Activated CD8-positive, alpha-beta memory T cell treated with anti-CD3 and anti-CD28 coated beads, Interleukin-2, amount 10 ng/mL, durations not matched to agents 7 days and 5 days (primary cell): ENCODE measurements around the gene P2RX7. TPM values are rescaled to one million over a fixed set of nuclear protein-coding genes. Genes with fewer than 3 reads are reported as not detected.
"Not testable (repeated sequence)": the region's sequence is repeated elsewhere in the genome, so short reads cannot be mapped to it uniquely, and the experiment has no call there.

Source experiments
- ATAC-seq: fragments of 150-1000 bp; cut with Tn5 transposase; one replicate; pipeline ENCODE4 v1.10.0; 2021; ENCODE audit warnings: moderate library complexity
- CTCF ChIA-PET: fragments of 350-600 bp; sonication (Branson Sonifier 250); formaldehyde crosslinking; loops from one replicate; lab custom pipeline; 2021; ENCODE audit warnings: antibody characterized with exemption; lab: Charles Lee
- DNase-seq: peaks from one replicate; pipeline ENCODE4 v3.0.0-alpha.2; 2020
- H3K27ac Mint-ChIP-seq: one replicate; pipeline ENCODE4 v1.8.0; 2021; ENCODE audit warnings: mild to moderate bottlenecking, mixed read lengths
- H3K27me3 Mint-ChIP-seq: one replicate; pipeline ENCODE4 v1.8.0; 2021; ENCODE audit warnings: mixed read lengths
- H3K36me3 Mint-ChIP-seq: one replicate; pipeline ENCODE4 v1.8.0; 2021; ENCODE audit warnings: mild to moderate bottlenecking, mixed read lengths
- H3K4me1 Mint-ChIP-seq: one replicate; pipeline ENCODE4 v1.8.0; 2021; ENCODE audit warnings: mixed read lengths
- H3K4me3 Mint-ChIP-seq: one replicate; pipeline ENCODE4 v1.8.0; 2021; ENCODE audit warnings: mild to moderate bottlenecking, moderate library complexity, mixed read lengths
- H3K9me3 Mint-ChIP-seq: one replicate; pipeline ENCODE4 v1.8.0; 2022; ENCODE audit warnings: low read depth, mixed read lengths
- total RNA-seq, 2 experiments: library from RNA; stranded (reverse); gene quantifications; one replicate each; pipeline ENCODE4 v1.2.3, GENCODE V29; 2021

The P2RX7 gene
- total RNA-seq, 2 experiments from 2014 or later, result 7.5 to 14.4 TPM

DNA sequence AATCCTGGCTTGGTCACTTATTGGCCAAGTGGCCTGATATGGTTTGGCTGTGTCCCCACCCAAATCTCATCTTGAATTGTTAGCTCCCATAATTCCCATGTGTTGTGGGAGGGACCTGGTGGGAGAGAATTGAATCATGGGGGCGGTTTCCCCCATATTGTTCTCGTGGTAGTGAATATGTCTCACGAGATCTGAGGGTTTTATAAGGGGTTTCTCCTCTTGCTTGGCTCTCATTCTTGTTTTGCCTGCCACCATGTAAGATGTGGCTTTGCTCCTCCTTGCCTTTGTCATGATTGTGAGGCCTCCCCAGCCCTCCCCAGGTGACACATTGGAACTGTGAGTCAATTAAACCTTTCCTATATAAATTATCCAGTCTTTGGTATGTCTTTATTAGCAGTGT, 58.5 kb downstream of the P2RX7 start:
- H3K27ac Mint-ChIP-seq, result no peak overlapping the region
- ATAC-seq (no peak), DNase-seq (no peak)
- CTCF ChIA-PET, result interaction anchor here (0.6 to 0.7 kb wide), 2 partner anchors 8 to 663 kb away, joined by 3 to 4 read pairs; no protein-coding TSS in a partner anchor
- no peaks in the 10 kb centered on the region for H3K9me3 Mint-ChIP-seq
- H3K4me3 Mint-ChIP-seq, result no peak overlapping the region
- H3K36me3 Mint-ChIP-seq, result peaks cover 5% of the 10 kb centered on the region
- peaks cover 2% of the 10 kb centered on the region for H3K4me1 Mint-ChIP-seq
- no peaks in the 10 kb centered on the region for H3K27me3 Mint-ChIP-seq

DNA sequence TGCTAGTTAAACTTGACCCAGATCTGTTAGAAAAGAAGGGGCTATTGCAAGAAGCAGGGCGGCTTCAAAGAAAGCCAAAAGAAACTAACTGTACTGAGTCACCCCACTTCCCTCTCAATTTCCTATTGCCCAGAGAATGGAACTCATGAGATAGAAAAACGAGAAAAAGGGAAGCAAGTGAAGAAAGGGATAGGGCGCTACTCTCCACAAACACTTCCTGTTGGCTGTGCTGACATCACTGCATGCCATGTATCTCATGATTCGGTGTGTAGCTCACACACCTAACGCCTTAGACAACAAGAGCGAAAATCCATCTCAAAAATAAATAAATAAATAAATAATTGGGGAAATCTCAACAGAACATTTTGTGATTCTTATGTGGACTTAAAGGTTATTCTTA, 64.2 kb downstream of the P2RX7 start:
- H3K36me3 Mint-ChIP-seq, result no peaks in the 10 kb centered on the region
- CTCF ChIA-PET, result no interaction called here
- H3K4me1 Mint-ChIP-seq, result peaks cover 14% of the 10 kb centered on the region
- ATAC-seq (peak; percentile 36), DNase-seq (no peak)
- H3K27ac Mint-ChIP-seq, result peak overlapping the region; percentile 46
- peaks cover 3% of the 10 kb centered on the region for H3K27me3 Mint-ChIP-seq
- no peak overlapping the region for H3K4me3 Mint-ChIP-seq
- H3K9me3 Mint-ChIP-seq, result no peaks in the 10 kb centered on the region

- peaks cover 14% of the 10 kb centered on the region for H3K4me1 Mint-ChIP-seq
- peaks cover 3% of the 10 kb centered on the region for H3K27me3 Mint-ChIP-seq
- DNase-seq, result no peak
Observed at GRCh38 chr12:121198949-121199348, 66.3 kb downstream of the P2RX7 start.

DNA sequence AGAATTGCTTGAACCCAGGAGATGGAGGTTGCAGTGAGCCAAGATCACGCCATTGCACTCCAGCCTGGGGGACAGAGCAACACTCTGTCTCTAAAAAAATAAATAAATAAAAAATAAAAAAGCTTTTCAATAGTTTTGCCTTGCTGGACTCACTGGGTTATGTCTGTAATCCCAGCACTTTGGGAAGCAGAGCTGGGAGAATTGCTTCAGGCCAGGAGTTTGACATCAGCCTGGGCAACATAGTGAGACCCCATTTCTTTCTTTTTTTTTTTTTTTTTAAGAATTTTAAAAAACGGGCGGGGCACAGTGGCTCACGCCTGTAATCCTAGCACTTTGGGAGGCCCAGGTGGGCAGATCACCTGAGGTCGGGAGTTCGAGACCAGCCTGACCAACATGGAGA, 68.5 kb downstream of the P2RX7 start:
- H3K27ac Mint-ChIP-seq, H3K9me3 Mint-ChIP-seq, CTCF ChIA-PET, H3K27me3 Mint-ChIP-seq, DNase-seq, H3K4me3 Mint-ChIP-seq, ATAC-seq, H3K36me3 Mint-ChIP-seq: not testable (repeated sequence)
- H3K4me1 Mint-ChIP-seq, result peaks cover 25% of the 10 kb centered on the region

More at GRCh38 chr12:121198949-121199348, 66.3 kb downstream of the P2RX7 start:
- Mint-ChIP-seq H3K4me3 (no peak overlapping the region), H3K36me3 (no peaks in the 10 kb centered on the region), H3K9me3 (no peaks in the 10 kb centered on the region), H3K27ac (no peak overlapping the region)
- no peak for ATAC-seq
- CTCF ChIA-PET, result interaction anchor here (0.7 to 1.3 kb wide), 2 partner anchors 8 to 98 kb away, joined by 4 read pairs; partner anchors contain the start of gene CAMKK2

DNA sequence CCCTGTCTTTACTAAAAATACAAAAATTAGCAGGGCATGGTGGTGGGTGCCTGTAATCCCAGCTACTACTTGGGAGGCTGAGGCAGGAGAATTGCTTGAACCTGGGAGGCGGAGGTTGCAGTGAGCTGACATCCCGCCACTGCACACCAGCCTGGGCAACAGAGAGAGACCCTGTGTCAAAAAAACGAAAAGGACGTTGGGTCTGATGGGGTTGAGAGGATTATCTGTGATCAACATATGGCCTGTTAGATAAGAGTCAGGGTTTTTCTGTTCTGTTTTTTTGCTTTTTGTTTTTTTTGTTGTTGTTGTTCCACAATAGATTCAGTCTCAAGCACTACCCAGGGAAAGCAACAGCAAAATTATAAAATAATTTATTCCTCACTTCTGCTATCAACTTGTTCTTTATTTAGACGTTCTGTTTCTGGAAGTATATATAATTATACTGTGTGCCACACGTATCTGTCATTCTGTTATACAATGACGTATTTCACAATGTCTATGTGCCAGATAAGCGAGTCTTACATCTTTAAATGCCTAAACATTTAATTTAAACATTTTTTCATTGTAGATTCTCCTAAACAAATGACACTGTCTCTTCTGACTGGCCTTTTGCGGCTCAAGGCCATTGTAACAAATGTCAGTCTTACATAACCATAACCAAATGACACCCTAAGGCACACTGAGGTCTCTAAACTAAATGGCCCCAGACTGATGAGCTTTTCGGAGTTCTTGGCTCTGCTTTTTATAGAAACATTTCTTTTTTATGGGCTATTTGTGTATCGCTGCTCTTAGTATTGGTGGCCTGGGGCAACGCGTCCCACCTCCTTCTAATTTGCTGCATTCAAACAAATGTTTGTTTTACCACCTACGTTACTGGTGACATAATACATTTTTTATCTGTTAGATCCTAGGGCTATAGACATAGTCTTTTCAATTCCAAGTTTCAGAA, 70.0 kb downstream of the P2RX7 start:
- H3K36me3 Mint-ChIP-seq, result no peaks in the 10 kb centered on the region
- H3K27ac Mint-ChIP-seq, result no peak overlapping the region
- ATAC-seq, result no peak
- no peak for DNase-seq
- no peaks in the 10 kb centered on the region for H3K27me3 Mint-ChIP-seq
- H3K4me3 Mint-ChIP-seq, result no peak overlapping the region
- CTCF ChIA-PET, result no interaction called here
- H3K4me1 Mint-ChIP-seq, result peaks cover 17% of the 10 kb centered on the region
- H3K9me3 Mint-ChIP-seq, result no peaks in the 10 kb centered on the region

GRCh38 chr12:121203482-121203881, 70.8 kb downstream of the P2RX7 start:
- Mint-ChIP-seq H3K36me3 (no peaks in the 10 kb centered on the region), H3K9me3 (no peaks in the 10 kb centered on the region), H3K4me3 (no peak overlapping the region), H3K4me1 (peaks cover 11% of the 10 kb centered on the region), H3K27me3 (no peaks in the 10 kb centered on the region), H3K27ac (no peak overlapping the region)
- no peak for DNase-seq
- CTCF ChIA-PET, result no interaction called here
- no peak for ATAC-seq

GRCh38 chr12:121205491-121205890, 72.8 kb downstream of the P2RX7 start:
- CTCF ChIA-PET, result no interaction called here
- DNase-seq (no peak), ATAC-seq (no peak)
- Mint-ChIP-seq H3K36me3 (no peaks in the 10 kb centered on the region), H3K4me1 (peaks cover 19% of the 10 kb centered on the region), H3K4me3 (no peak overlapping the region), H3K27ac (no peak overlapping the region), H3K27me3 (no peaks in the 10 kb centered on the region), H3K9me3 (no peaks in the 10 kb centered on the region)

DNA sequence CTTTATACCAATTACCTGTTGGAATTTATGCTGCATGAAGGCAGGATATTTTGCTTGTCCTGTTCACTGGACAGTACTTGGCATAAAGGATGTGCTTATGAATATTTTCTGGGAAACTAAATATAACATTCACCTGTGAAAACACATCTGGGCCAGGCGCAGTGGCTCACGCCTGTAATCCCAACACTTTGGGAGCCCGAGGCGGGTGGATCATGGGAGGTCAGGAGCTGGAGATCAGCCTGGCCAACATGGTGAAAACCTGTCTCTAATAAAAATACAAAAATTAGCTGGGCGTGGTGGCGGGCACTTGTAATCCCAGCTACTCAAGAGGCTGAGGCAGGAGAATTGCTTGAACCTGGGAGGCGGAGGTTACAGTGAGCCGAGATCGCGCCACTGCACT, 75.9 kb downstream of the P2RX7 start:
- CTCF ChIA-PET, result interaction anchor here (0.9 to 1.4 kb wide), 3 partner anchors 99 to 149 kb away, joined by 3 read pairs; no protein-coding TSS in a partner anchor
- not testable (repeated sequence) for ATAC-seq, H3K27me3 Mint-ChIP-seq, H3K9me3 Mint-ChIP-seq, DNase-seq
- Mint-ChIP-seq H3K27ac (peak overlapping the region; percentile 85), H3K4me3 (peak overlapping the region; percentile 84), H3K36me3 (peaks cover 15% of the 10 kb centered on the region), H3K4me1 (peaks cover 41% of the 10 kb centered on the region)

DNA sequence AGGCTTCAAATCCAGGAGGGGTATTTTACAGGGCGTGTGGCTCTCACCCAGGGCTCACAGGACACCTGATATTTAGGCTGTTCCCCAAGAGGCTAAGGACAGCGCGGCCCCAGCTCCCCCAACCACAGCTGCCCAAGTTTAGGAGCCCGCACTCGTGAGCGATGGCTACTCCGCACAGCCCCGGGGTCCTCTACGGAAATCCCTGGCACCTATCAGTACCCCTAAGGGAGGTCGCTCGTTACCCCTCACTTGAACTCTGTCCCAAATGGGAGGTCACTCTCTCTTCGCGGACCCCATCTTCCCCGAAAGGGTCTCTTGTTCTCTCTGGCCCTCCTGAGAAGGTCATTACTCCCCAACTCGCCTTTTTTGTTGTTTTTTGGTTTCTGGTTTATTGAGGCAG, 76.5 kb downstream of the P2RX7 start:
- peak overlapping the region; percentile 85 for H3K27ac Mint-ChIP-seq
- no peak for ATAC-seq

GRCh38 chr12:121209624-121210572, 77.2 kb downstream of the P2RX7 start, which contains the start of gene P2RX4:
TSS of gene P2RX4 (plus strand) at chr12:121210129. CDS start at chr12:121210165, 36 bp downstream.
- DNase-seq, result peak; percentile 94
- peak; percentile 89 for ATAC-seq
- no peaks in the 10 kb centered on the region for H3K27me3 Mint-ChIP-seq
- peaks cover 48% of the 10 kb centered on the region for H3K4me1 Mint-ChIP-seq
- H3K36me3 Mint-ChIP-seq, result peaks cover 22% of the 10 kb centered on the region
- H3K4me3 Mint-ChIP-seq, result peak within 1 kb of the TSS; percentile 84
- no peaks in the 10 kb centered on the region for H3K9me3 Mint-ChIP-seq
- peak within 1 kb of the TSS; percentile 88 for H3K27ac Mint-ChIP-seq
- CTCF ChIA-PET, result interaction anchor here (0.9 to 1.4 kb wide), 3 partner anchors 14 to 150 kb away, joined by 3 to 8 read pairs (median 3); no protein-coding TSS in a partner anchor

More for the DNA sequence above, 76.5 kb downstream of the P2RX7 start:
- Mint-ChIP-seq H3K9me3 (no peaks in the 10 kb centered on the region), H3K4me3 (peak overlapping the region; percentile 84), H3K36me3 (peaks cover 19% of the 10 kb centered on the region), H3K27me3 (no peaks in the 10 kb centered on the region), H3K4me1 (peaks cover 45% of the 10 kb centered on the region)
- CTCF ChIA-PET, result interaction anchor here (0.9 to 1.4 kb wide), 3 partner anchors 100 to 149 kb away, joined by 3 read pairs; no protein-coding TSS in a partner anchor
- DNase-seq, result no peak

DNA sequence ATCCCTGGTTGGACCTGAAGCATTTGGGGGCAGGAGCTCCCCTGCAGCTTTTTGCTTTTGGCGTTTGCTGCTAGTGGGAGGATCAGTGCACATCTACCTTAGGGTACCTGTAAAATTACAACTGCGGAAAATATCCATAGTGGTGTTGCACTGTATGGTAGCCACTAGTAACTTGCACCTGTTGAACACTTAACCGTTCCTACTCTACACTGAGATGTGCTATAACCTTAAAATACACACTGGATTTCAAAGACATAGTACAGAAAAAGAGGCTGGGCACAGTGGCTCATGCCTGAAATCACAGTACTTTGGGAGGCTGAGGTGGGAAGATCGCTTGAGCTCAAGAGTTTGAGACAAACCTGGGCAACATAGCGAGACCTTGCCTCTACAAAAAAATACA, 80.2 kb downstream of the P2RX7 start:
- H3K27me3 Mint-ChIP-seq, result no peaks in the 10 kb centered on the region
- no peak for ATAC-seq
- peaks cover 59% of the 10 kb centered on the region for H3K4me1 Mint-ChIP-seq
- peaks cover 34% of the 10 kb centered on the region for H3K36me3 Mint-ChIP-seq
- H3K27ac Mint-ChIP-seq, result peak overlapping the region; percentile 64
- no peak for DNase-seq
- no peaks in the 10 kb centered on the region for H3K9me3 Mint-ChIP-seq
- CTCF ChIA-PET, result interaction anchor here (0.6 to 3.8 kb wide), 2 partner anchors 11 to 84 kb away, joined by 4 to 19 read pairs; no protein-coding TSS in a partner anchor
- H3K4me3 Mint-ChIP-seq, result no peak overlapping the region

DNA sequence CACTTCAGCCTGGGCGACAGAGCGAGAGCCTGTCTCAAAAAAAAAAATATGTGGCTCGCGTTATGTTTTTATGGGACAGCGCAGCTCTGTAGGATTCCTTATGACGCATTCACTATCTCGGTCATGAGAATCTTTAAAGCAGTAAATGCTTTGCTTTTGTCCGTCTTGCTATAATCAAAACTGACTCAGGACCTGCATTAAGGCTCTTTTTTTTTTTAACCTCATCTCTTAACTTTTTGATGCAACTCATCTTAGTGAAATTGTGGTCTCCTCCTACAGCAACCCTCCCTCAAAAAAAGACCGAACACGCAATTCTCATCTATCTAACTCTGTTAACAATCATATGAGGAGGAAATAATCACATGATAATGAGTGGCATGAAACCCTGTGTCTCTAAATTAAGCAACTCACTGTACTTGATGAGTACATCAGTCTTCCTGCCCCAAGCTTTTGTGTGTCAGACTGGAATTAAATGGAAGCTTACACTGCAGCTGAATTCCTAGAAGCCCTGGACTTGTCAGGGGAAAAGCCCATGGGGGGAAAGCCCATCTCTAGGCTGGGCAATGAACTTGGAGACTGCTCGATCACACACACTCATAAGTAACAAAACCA, 81.6 kb downstream of the P2RX7 start:
- Mint-ChIP-seq H3K9me3 (no peaks in the 10 kb centered on the region), H3K27me3 (no peaks in the 10 kb centered on the region), H3K4me3 (peak overlapping the region; percentile 61), H3K36me3 (peaks cover 47% of the 10 kb centered on the region), H3K4me1 (peaks cover 54% of the 10 kb centered on the region), H3K27ac (peak overlapping the region; percentile 85)
- DNase-seq (peak; percentile 61), ATAC-seq (peak; percentile 27)
- CTCF ChIA-PET, result interaction anchor here (0.7 to 4.6 kb wide), 4 partner anchors 9 to 676 kb away, joined by 3 to 22 read pairs (median 11); no protein-coding TSS in a partner anchor
